Measurements from ENCODE around the gene RUSC1.

Gene RUSC1

DNA sequence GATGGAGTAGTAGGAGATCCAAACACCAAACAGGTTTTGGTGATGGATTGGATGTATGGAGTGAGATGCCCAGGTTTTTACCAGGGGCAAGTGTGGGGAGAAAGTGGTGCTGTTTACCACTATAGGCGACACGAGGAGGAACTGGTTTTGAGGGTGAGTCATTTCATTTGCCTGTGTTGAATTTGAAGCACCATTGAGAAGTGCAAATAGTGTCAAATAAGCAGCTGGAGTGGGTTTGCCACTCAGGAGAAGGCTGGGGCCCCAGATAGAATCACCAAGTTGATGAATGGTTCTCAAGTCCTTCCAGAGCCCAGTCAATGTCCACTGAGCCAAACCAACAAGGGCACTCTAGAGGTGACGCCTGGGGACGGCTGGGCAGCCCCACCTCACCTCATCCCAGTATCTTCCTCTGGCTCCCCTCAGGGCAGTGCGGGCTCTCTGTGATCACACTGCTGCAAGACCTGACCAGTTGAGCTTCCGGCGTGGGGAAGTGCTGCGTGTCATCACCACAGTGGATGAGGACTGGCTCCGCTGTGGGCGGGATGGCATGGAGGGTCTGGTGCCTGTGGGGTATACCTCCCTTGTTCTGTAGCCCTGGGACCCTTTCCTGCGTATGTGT, 9.4 kb downstream of the RUSC1 start:
- TF ChIP-seq EZH2 (IDR thresholded peaks at IDR 0.05; ENCODE audit: borderline replicate concordance, low read depth, low read length, severe bottlenecking) = no peak
- TF ChIP-seq, protein P1, sequence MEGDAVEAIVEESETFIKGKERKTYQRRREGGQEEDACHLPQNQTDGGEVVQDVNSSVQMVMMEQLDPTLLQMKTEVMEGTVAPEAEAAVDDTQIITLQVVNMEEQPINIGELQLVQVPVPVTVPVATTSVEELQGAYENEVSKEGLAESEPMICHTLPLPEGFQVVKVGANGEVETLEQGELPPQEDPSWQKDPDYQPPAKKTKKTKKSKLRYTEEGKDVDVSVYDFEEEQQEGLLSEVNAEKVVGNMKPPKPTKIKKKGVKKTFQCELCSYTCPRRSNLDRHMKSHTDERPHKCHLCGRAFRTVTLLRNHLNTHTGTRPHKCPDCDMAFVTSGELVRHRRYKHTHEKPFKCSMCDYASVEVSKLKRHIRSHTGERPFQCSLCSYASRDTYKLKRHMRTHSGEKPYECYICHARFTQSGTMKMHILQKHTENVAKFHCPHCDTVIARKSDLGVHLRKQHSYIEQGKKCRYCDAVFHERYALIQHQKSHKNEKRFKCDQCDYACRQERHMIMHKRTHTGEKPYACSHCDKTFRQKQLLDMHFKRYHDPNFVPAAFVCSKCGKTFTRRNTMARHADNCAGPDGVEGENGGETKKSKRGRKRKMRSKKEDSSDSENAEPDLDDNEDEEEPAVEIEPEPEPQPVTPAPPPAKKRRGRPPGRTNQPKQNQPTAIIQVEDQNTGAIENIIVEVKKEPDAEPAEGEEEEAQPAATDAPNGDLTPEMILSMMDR (IDR thresholded peaks at IDR 0.05; ENCODE audit: borderline replicate concordance, extremely low read depth, low read length, poor library complexity, severe bottlenecking) = no peak
- Histone ChIP-seq H3K36me3 (ENCODE audit: insufficient read depth, low read length) (peaks cover 38% of the 10 kb centered on the region), H3K4me1 (ENCODE audit: insufficient read depth, low read length) (peaks cover 13% of the 10 kb centered on the region), H3K4me3 (ENCODE audit: low read depth in 1 of 2, low read length in 2 of 2) (no peak overlapping the region), H3K9ac (ENCODE audit: low read depth, low read length) (no peak overlapping the region), H4K20me1 (ENCODE audit: insufficient read depth, low read length) (0 out of 2 replicates have a peak, but pooled peaks cover 2% of the 10 kb centered on the region), H3K27me3 (ENCODE audit: insufficient read depth, low read length, poor library complexity) (no peaks in the 10 kb centered on the region), H3K9me3 (ENCODE audit: insufficient read depth, low read length, severe bottlenecking) (no peaks in the 10 kb centered on the region), H2AFZ (ENCODE audit: low read depth, low read length) (no peak overlapping the region), H3K79me2 (ENCODE audit: insufficient read depth, low read length) (peaks cover 2% of the 10 kb centered on the region; the same call in 1 of the 2 replicates), H3K4me2 (ENCODE audit: insufficient read depth, low read length) (no peak overlapping the region), H3K27ac (ENCODE audit: low read length) (no peak overlapping the region)
- no peak for DNase-seq
- no peak for ATAC-seq (ENCODE audit: insufficient read depth, low read depth)

DNA sequence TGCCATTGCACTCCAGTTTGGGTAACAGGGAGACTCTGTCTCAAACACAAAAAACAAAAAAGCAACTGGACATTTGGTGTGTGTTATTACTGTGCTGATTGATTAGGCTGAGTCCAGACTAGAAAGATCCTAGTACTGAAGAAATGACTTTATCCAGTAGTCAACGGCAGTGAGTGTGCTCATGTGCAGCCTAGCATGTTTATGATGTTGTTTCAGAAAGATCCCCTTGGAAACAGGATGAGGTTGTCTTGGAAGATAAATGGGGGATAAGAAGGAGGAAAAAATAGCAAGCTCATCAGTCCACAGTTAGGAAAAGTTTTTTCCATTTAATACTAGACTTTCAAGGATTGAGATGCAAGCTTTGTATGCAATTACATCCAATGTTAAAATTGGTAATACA, 14.3 kb downstream of the RUSC1 start:
- Histone ChIP-seq H3K4me1 (ENCODE audit: insufficient read depth, low read length) (no peaks in the 10 kb centered on the region), H3K27ac (ENCODE audit: low read length) (no peak overlapping the region), H3K4me2 (ENCODE audit: insufficient read depth, low read length) (no peak overlapping the region), H3K79me2 (ENCODE audit: insufficient read depth, low read length) (no peaks in the 10 kb centered on the region), H3K27me3 (ENCODE audit: insufficient read depth, low read length, poor library complexity) (no peaks in the 10 kb centered on the region), H2AFZ (ENCODE audit: low read depth, low read length) (no peak overlapping the region), H3K9ac (ENCODE audit: low read depth, low read length) (no peak overlapping the region), H3K4me3 (ENCODE audit: low read depth in 1 of 2, low read length in 2 of 2) (no peak overlapping the region), H3K36me3 (ENCODE audit: insufficient read depth, low read length) (peaks cover 79% of the 10 kb centered on the region), H4K20me1 (ENCODE audit: insufficient read depth, low read length) (no peaks in the 10 kb centered on the region), H3K9me3 (ENCODE audit: insufficient read depth, low read length, severe bottlenecking) (no peaks in the 10 kb centered on the region)
- DNase-seq (no peak), ATAC-seq (ENCODE audit: insufficient read depth, low read depth) (no peak)
- no peak for TF ChIP-seq EZH2 (IDR thresholded peaks at IDR 0.05; ENCODE audit: borderline replicate concordance, low read depth, low read length, severe bottlenecking)
- TF ChIP-seq, protein P1 (IDR thresholded peaks at IDR 0.05; ENCODE audit: borderline replicate concordance, extremely low read depth, low read length, poor library complexity, severe bottlenecking) = no peak

DNA sequence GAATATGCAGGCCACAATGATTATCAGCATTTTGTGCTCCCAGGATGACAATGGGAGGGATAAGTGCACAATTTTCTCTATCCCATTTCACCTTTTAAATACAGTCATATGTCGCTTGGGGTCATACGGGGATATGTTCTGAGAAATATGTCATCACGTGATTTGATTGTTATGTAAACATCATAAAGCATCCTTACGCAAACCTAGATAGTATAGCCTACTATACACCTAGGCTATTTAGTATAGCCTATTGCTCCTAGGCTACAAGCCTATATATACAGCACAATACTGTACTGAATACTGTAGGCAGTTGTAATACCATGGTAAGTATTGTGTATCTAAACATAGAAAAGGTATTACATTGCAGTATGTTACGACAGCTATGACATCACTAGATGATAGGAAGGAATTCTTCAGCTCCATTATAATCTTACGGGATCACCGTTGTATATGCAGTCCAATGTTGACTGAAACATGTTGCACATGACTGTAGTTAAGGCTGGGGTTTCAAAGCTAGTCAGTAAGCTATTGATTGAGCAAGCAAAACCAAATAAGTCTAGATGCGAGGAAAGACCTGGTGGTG, 18.9 kb downstream of the RUSC1 start:
- no peaks in the 10 kb centered on the region for H3K4me1 ChIP-seq (ENCODE audit: insufficient read depth, low read length)
- no peak overlapping the region for H3K27ac ChIP-seq (ENCODE audit: low read length)
- no peaks in the 10 kb centered on the region for H3K79me2 ChIP-seq (ENCODE audit: insufficient read depth, low read length)
- H3K27me3 ChIP-seq (ENCODE audit: insufficient read depth, low read length, poor library complexity) = no peaks in the 10 kb centered on the region
- no peaks in the 10 kb centered on the region for H4K20me1 ChIP-seq (ENCODE audit: insufficient read depth, low read length)
- TF ChIP-seq, protein P1 (IDR thresholded peaks at IDR 0.05; ENCODE audit: borderline replicate concordance, extremely low read depth, low read length, poor library complexity, severe bottlenecking) = no peak
- TF ChIP-seq EZH2 (IDR thresholded peaks at IDR 0.05; ENCODE audit: borderline replicate concordance, low read depth, low read length, severe bottlenecking) = no peak
- no peaks in the 10 kb centered on the region for H3K9me3 ChIP-seq (ENCODE audit: insufficient read depth, low read length, severe bottlenecking)
- DNase-seq (no peak), ATAC-seq (ENCODE audit: insufficient read depth, low read depth) (no peak)
- H2AFZ ChIP-seq (ENCODE audit: low read depth, low read length) = no peak overlapping the region
- peaks cover 87% of the 10 kb centered on the region for H3K36me3 ChIP-seq (ENCODE audit: insufficient read depth, low read length)
- no peak overlapping the region for H3K4me2 ChIP-seq (ENCODE audit: insufficient read depth, low read length)
- no peak overlapping the region for H3K4me3 ChIP-seq (ENCODE audit: low read depth in 1 of 2, low read length in 2 of 2)
- no peak overlapping the region for H3K9ac ChIP-seq (ENCODE audit: low read depth, low read length)

Measured in DND-41 (cell line).